Left cardiac atrium (tissue), 4 donors: ENCODE measurements around the gene HDAC2. TPM values are rescaled to one million over a fixed set of nuclear protein-coding genes. Genes with fewer than 3 reads are reported as not detected.
A peak's percentile ranks its signal among the peaks of the same experiment; 100 is the strongest.
"Not testable (repeated sequence)": the region's sequence is repeated elsewhere in the genome, so short reads cannot be mapped to it uniquely, and the experiment has no call there.

Experiments
- ATAC-seq, 2 donors: fragments of 200-7000 bp; cut with Tn5 transposase; one replicate each; pipeline ENCODE4 v1.9.1; 2020; ENCODE audit warnings: mild to moderate bottlenecking in 2 of 2, moderate library complexity in 2 of 2
- DNase-seq: peaks from one replicate; pipeline ENCODE4 v3.0.0-alpha.2; 2020
- intact Hi-C, 2 donors: fragments of 100-400 bp; cut with DNase I; formaldehyde crosslinking; loops; one replicate each; pipeline versions ENCODE4 v1.14.1 to v1.15.1; 2022 to 2023
- long read RNA-seq: library from polyadenylated mRNA; unstranded; transcript quantifications from one replicate; pipeline ENCODE4 v2.0.0, GENCODE V29; 2021
- total RNA-seq, 2 donors: library from RNA; stranded (reverse); fragmentation: NEBNext Ultra II Directional; extraction: Animal tissue kit (Norgen Biotek cat#: 25700); gene quantifications; one replicate each; pipeline ENCODE4 v1.2.1, GENCODE V29; 2021
- donor health status: DM: no; HTN: yes; CAD: no.
- donor health status: DM: no; HTN: yes; CAD: no; lungs with severe emphysema.
- donor health status: DM: yes; HTN: yes; CAD: no.
- donor health status: Dilated cardiomyopathy.

The HDAC2 gene
- total RNA-seq = 10 to 100 TPM; 42.8 to 59.4 TPM
- long read RNA-seq, full-length matches to known transcripts = 71 of 89 reads
- long read RNA-seq, partial matches to known transcripts = 18 of 89 reads
- long read RNA-seq, other reads (novel, unspliced or antisense) = 0 of 89 reads

DNA sequence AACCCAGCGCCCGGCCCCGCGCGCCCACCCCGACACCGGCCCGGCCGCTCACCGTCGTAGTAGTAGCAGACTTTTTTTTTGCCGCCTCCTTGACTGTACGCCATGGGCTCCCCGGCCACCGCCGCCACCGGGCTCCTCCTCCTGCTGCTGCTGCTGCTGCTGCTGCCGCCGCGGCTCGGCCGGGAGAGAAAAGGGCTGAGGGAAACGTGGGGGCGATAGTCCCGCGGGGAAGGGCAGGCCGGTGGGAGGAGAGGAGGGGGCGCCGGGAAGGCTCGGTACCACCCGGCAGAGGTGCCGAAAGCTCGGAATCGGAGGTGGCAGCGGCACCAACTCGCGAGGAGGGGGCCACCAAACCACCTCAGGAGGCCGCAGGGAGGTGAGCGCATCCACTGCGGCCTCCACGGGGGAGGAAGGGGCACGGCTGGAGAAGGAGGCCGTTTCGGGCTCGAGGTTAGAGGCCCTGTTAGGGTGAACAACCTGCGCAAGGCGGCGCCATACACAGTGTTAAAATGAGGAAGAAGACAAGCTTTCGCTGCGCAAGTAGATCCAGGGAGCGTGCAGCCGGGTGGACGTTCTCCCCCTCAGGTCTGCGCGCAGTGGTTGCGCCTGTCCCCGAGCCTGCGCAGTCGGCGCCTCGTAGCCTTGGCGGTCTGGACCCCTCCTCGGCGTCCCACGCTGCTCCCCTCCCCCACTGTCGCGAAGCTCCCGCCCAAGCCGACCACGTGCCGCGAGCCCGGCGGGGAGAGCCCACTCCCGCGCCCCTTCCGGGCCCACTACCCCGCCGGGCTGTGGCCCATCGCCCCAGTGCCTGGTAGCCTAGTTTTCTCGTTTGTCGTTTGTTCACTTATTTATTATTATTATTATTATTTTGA is at the start of gene HDAC2:
HDAC2 (minus strand) TSS at position 344 of the 872 bp plus-strand sequence; CDS start at position 104, 240 bp downstream.
- intact Hi-C loops = no loop called here
- peak; percentile 91 for DNase-seq
- ATAC-seq = peak; percentile 94

DNA sequence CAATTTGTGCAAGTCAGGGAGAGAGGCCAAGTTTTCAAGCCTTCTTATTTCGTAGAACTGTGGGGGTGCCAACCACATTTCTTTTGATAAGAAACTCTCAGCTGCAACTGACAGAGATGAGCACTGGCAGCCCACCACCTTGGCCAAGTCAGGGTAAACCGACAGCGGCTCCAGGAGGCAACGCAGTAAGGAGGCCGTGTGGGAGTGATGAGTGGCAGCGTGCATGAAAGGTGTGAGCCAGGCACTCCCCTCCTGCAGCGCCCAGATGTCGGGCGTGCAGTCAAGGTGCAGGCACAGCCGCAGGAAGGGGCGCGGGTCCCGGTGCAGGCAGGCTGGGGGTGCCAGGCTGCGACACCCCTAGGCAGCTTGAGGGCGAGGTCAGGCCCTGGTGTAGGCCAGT is 49.2 kb upstream of the HDAC2 start:
- ATAC-seq (peak; percentile 44 to 87), DNase-seq (no peak)
- intact Hi-C loops = no loop called here

DNA sequence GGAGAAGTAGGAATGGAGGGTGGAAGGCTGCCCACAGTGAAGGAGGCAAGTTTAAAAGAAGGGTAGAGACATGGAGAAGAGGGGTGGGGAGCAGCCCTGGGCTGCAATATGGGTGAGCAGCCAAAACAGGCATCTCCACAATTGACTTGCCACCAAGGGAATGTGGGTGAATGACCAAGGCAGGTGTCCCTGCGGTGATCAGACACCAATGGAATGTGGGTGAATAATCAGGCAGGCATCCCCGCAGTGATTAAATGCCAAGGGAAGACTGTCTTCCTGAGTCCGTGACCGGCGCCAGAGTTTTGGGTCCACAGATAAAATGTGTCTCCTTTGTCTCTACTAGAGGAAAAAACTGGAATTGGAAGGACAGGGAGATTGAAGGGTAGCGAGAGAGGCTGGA is 46.2 kb upstream of the HDAC2 start:
- intact Hi-C loops, ATAC-seq, DNase-seq: not testable (repeated sequence)

DNA sequence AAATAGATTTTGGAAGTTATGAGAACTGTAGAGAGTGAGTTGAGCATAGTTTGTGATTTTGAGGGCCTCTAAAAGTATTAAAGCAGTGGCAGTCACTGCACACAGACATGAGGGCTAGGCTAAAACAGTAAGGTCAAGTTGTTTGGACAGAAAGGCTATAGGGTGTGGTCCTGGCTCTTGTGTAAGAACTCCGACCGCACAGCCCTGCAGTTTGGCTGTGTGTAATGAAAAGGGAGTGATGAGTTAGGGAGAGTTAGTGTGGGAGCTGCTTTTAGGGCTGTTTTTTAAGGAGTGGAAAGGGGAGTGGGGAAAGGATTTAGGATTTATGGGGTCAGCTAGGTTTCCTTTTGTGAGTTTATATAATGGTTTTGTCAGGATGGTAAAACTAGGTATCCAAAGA is 43.2 kb upstream of the HDAC2 start:
- DNase-seq, intact Hi-C loops, ATAC-seq: not testable (repeated sequence)

DNA sequence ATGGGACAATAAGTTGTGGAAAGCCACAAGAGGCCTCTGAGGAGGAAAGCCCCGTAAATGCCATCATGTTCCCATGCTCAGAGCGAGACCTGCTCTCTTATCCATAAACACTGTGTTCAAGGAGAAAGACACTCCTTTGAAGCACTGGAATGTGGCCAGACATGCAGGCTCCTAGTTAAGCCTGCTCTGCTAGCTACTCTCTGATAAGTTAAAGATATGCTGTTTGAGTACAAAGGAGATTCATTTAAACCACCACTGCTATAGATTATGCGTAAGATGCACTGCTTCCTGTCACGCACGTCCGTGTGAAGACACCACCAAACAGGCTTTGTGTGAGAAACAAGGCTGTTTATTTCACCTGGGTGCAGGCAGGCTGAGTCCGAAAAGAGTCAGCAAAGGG is 40.5 kb upstream of the HDAC2 start:
- DNase-seq, ATAC-seq, intact Hi-C loops: not testable (repeated sequence)

DNA sequence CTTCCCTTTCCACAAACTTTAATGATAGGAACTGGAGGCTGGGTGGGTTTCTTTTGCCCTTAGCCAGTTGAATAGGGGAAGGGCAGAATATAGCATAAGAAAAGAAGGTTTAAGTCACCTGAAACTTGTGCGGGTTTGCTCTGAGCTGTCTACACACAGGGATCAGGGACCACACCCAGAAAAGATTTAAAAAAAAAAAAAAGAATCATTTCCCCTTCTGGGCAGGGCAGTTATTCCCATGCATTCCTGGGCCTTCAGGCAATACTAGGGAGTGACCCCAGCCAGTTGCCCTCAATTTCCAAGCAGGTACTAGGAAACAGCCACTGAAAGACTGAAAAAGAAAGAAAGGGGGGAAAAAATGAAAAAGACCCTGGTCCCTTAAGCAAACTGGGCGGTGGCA is 39.6 kb upstream of the HDAC2 start:
- ATAC-seq (no peak), DNase-seq (no peak)
- intact Hi-C loops = no loop called here

DNA sequence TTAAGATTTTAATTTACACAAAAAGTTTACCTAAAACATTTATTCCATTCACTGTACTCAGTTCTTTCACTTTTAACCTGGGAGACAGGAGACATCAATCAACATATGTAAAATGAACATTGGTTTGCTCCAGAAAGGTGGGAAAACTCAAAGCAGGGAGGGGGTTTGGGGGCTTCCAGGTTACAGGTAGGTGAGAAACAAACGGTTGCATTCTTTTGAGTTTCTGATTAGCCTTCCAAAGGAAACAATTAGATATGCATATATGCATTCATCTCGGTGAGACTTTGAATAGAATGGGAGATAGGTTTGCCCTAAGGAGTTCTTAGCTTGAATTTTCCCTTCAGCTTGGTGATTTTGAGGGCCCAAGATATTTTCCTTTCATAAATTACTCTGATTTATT is 38.2 kb upstream of the HDAC2 start:
- ATAC-seq = no peak

DNA sequence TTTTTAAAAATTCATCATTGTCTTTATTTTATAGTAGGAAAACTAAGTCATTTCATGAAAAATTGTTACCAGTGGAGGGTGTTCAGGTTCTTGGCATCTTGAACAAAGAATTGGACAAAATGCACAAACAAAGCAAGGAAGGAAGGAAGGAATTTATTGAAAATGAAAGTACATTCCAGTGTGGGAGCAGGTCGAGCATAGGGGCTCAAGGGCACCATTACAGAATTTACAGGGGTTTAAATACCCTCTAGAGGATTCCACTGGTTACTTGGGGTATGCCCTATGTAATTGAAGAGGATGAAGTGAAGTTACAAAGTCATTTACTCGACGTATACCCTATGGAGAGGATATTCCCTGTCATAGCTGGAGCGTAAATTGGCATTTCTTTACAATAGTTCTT is 37.4 kb upstream of the HDAC2 start:
- DNase-seq (no peak), ATAC-seq (no peak)
- intact Hi-C loops = no loop called here

More for the DNA sequence above, 38.2 kb upstream of the HDAC2 start:
- no peak for DNase-seq
- intact Hi-C loops = no loop called here

DNA sequence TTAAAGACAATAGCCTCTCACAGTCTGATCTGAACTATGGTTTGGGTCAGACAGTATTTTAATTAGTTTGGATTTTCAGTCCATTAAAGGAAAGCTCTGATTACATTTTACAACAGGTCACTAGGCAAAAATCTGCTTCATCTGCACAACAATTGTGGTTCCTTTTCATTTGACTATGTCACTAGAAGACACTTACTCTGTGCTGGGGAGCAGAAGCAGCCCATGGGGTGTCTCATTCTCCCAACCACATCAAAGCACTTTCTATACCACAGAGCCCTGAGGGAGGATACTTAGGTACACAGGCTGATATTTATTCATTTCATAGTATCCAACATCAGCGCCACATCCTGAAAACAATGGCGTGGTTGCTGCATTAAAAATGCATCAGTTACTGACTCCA is 36.6 kb upstream of the HDAC2 start:
- intact Hi-C loops = no loop called here
- DNase-seq (no peak), ATAC-seq (no peak)

DNA sequence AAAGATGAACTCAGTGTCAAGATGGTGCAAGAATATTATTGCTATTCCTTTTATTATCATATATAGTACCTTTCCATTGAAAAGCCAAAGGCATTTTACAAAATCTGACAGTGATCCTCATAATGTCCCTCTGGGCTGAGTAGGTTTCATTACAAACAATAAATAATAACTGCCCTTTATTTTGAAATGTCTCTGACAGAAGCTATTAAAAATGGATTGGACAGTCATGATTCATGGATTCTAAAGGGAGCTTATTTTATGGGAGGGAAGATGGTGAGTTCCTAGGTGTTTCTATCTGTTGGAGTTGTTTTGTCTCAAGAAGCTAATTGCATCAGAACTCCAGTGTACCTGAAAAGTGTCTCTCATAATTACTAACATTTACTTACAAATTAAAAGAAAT is 30.4 kb upstream of the HDAC2 start:
- DNase-seq (no peak), ATAC-seq (no peak)
- intact Hi-C loops = no loop called here

DNA sequence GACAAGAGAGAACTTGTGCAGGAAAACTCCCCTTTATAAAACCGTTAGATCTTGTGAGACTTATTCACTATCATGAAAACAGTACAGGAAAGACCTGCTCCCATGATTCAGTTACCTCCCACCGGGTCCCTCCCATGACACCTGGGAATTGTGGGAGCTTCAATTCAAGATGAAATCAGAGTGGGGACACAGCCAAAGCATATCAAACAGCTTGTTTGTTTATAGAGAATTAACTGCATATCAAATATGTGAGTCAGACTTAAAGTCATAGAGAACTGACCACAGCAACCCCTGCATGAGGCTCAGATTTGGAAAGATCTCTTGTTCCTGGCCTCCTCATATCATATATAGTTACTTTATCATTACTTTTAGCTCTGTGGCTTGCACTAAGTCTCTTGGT is 29.1 kb upstream of the HDAC2 start:
- DNase-seq = no peak

DNA sequence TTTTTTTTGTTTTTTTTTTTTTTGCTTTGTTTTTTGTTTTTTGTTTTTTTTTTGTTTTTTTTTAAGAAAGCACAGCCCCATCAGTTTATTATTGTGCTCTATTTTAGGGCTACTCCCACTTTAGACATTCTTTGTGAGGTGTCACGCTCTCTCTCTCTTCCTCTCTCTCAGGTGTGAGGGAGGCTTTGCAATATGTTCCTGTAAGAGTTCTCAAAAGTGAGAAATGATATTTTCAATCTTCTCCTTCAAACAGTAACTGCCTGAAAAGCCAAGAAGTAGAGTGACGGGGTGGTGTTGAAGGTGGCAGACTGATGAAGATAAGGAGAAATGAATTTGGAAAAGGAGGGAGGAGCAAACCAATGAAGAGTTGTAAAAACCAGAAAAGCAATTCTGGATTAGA is 28.3 kb upstream of the HDAC2 start:
- no peak for ATAC-seq
- no peak for DNase-seq
- intact Hi-C loops = loop anchor here in 1 of 2 donors (10.0 kb wide), 2 partner anchors 96 to 306 kb away; no protein-coding TSS in a partner anchor

More for the DNA sequence above, 29.1 kb upstream of the HDAC2 start:
- no peak for ATAC-seq
- intact Hi-C loops = no loop called here

DNA sequence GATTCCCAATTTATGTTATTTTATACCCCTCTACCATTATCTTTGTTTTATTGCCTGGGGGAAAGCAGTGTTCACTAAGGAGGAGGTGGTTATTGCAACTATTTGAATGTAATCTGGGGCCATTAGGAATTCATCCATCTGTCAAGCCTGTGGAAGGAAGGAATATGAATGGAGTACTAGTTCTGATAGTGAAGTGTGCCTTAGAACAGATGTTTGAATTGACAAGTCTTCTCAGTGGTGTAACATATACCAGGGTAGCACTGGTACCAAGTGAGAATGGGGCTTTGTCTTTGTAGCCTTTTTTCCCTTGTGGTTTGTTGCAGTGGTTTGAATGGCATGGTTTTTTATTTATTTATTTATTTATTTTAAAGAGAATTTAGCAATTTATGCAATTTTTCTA is 27.9 kb upstream of the HDAC2 start:
- no peak for ATAC-seq
- DNase-seq = no peak
- intact Hi-C loops = loop anchor here in 1 of 2 donors (10.0 kb wide), 2 partner anchors 96 to 306 kb away; no protein-coding TSS in a partner anchor

DNA sequence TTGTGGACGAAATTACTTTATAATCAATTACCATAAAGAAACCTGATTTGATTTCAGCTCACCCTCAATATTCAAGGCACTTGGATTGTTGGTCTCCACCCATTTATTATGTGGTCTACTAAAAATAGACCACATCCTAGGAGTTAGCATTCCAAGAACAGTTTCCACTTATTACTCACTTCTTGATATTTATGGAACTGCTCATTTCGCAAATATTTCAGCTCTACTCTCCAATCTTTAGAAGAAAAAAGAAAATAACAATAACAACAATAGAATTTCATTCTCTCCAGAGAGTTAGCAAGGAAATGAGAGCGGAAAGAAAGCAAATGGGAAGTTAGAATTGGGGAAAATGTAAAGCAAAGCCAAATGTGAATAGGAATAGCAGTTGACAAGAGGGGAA is 26.2 kb upstream of the HDAC2 start:
- ATAC-seq = peak in 1 of 2 donors; percentile 75
- intact Hi-C loops = loop anchor here in 1 of 2 donors (10.0 kb wide), 2 partner anchors 98 to 308 kb away; no protein-coding TSS in a partner anchor
- DNase-seq = no peak

DNA sequence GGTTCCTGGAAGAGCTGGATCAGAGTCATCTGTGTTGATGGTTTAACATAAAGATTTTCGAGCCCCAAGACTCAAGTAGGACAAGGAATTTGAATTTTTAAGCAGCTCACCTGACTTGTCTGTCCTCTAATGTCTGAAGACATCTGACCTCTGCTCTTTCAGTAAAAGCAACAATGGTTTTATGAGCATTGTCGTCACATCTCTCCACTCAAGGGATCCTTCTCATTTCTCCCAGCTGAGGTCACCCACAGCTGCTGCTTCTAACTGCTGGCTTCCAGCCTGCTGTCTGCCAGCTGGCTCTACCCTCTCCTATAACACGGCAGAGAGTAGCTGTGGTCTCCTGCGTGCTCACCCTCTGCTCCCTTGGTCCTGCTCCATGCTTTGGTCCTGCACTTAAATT is 24.7 kb upstream of the HDAC2 start:
- ATAC-seq (peak; percentile 92 to 95), DNase-seq (peak; percentile 34)
- intact Hi-C loops = loop anchor here in 1 of 2 donors (10.0 kb wide), 2 partner anchors 99 to 309 kb away; no protein-coding TSS in a partner anchor

DNA sequence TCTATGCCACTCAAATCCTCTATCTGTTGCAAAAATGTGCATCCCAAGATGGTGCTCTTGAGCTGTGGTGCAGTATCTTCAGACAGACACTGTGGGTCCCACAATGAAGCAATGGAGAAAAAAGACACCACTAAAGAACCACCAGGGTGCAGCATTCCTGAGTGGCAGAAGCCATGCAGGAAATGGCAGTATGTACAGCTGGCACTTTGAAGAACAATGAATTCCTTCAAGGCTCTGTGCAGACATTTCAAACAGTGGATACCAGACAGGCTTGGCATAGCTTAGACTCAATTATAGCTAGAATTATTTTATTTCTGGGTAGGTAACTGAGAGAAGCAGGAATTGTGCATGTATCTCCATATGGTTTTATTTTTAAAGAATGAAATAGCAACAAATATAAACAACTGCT is 24.0 kb upstream of the HDAC2 start:
- intact Hi-C loops = loop anchor here in 1 of 2 donors (10.0 kb wide), 2 partner anchors 100 to 310 kb away; no protein-coding TSS in a partner anchor
- no peak for DNase-seq
- ATAC-seq = peak; percentile 80 to 84

DNA sequence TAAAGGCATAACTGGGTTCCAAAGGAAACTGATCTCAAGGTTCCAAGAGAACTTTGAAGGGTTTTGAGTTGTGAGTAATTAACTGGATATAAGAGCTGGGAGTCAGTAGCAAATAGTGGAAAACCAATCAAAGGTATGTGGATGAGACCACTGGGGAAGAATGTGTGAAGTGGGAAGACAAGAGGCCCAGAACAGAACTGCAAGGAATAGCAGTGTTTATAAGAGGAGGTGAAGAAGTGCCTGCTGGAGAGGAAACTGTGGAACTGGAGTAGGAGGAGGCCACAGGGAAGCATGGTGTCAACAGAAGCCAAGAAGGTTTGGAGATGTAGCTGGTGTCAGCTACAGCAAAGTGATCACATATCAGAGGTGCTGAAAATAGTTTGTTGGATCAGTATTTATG is 18.7 kb upstream of the HDAC2 start:
- intact Hi-C loops = loop anchor here in 1 of 2 donors (10.0 kb wide), 2 partner anchors 105 to 315 kb away; no protein-coding TSS in a partner anchor
- DNase-seq = no peak
- ATAC-seq = no peak

DNA sequence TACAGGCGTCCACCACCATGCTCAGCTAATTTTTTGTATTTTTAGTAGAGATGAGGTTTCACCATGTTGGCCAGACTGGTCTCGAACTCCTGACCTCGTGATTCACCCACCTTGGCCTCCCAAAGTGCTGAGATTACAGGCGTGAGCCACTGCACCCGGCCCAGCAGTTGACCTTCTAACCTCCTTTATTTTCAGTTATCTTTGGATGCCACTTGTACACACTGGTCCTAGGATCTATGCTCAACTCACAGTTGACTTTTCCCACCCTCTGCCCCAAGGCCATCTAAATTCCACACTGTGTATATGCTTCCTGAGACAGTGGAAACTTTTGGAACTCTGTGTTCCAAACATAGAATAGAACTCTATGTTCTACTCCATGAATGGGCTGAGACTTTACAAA is 11.7 kb upstream of the HDAC2 start:
- DNase-seq, ATAC-seq, intact Hi-C loops: not testable (repeated sequence)

DNA sequence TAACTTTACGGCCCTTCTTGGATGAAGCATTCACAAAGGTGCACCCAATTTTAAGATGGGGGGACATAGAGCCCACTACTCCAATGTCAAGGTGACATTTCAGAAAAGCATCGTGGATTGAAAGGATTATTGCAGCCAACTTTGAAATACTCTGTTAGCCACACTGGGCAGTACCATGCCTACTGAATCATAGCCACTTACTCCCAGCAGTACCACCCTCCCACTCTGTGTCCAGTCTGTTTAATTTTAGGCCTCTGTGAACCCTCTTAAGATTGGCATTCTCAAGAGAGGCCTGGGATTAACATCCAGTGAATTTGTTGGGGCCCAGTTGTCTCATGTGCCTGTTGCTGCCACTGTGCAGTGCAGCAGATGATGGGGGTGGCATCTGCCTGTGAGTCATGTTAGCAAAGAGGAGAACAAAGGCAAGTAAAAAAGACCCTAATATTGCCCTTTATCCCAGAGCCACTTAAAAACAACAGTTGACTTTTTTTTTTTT is 11.2 kb upstream of the HDAC2 start:
- DNase-seq (no peak), ATAC-seq (peak in 1 of 2 donors; percentile 16)
- intact Hi-C loops = no loop called here
